Endothelial cell of umbilical vein (primary cell): ENCODE results near the gene CACNA2D3. TPM values are rescaled to one million over a fixed set of nuclear protein-coding genes. Genes with fewer than 3 reads are reported as not detected.

Source experiments
- BruUV-seq: library from RNA; stranded (reverse); fragments of 400-500 nt; replicated peaks from 2 replicates; lab custom pipeline; 2021; lab: Mats Ljungman, UMichigan
- CTCF ChIA-PET: fragments of 300-600, 350-600 bp; sonication (Branson Sonifier 250); formaldehyde crosslinking; loops from one replicate; lab custom pipeline; 2021; ENCODE audit warnings: antibody characterized with exemption, inconsistent platforms; lab: Charles Lee
- POLR2A ChIA-PET: fragments of 300-600, 350-600 bp; sonication (Branson Sonifier 250); formaldehyde crosslinking; loops from one replicate; lab custom pipeline; 2021; ENCODE audit warnings: antibody characterized with exemption, inconsistent platforms; lab: Charles Lee
- DNase-seq: peaks from one replicate; pipeline ENCODE4 v3.0.0-alpha.2; 2011; ENCODE audit warnings: low read depth, low spot score
- FAIRE-seq: peaks from 2 replicates; lab custom pipeline; 2011; peaks lifted over from hg19 to GRCh38; lab: Jason Lieb, UNC
- H2AFZ ChIP-seq: 2 replicates; pipeline ENCODE4 v1.6.0; 2012; ENCODE audit warnings: low read depth, low read length, control low read depth, inconsistent platforms
- H3K27ac ChIP-seq: 2 replicates; pipeline ENCODE4 v1.5.1; 2011; ENCODE audit warnings: low read depth, mild to moderate bottlenecking, control low read depth, low read length, moderate library complexity; ENCODE audit not compliant: insufficient read depth
- H3K27me3 ChIP-seq, 2 experiments: 2 replicates each; pipeline versions ENCODE4 v1.6.0 to v1.6.1; 2011; ENCODE audit warnings: low read length in 2 of 2, mixed read lengths in 1 of 2; ENCODE audit not compliant: control insufficient read depth in 2 of 2, insufficient read depth in 2 of 2
- H3K36me3 ChIP-seq, 2 experiments: 2 replicates in 1 of 2; 3 replicates in 1 of 2; pipeline ENCODE4 v1.5.1; 2011; ENCODE audit warnings: low read length in 2 of 2, mild to moderate bottlenecking in 1 of 2, moderate library complexity in 1 of 2; ENCODE audit not compliant: control insufficient read depth in 2 of 2, insufficient read depth in 2 of 2; ENCODE audit errors: extremely low read depth in 1 of 2
- H3K4me1 ChIP-seq: 3 replicates; pipeline ENCODE4 v1.5.1; 2011; ENCODE audit warnings: mild to moderate bottlenecking, low read length; ENCODE audit not compliant: control insufficient read depth, insufficient read depth; ENCODE audit errors: extremely low read depth
- H3K4me2 ChIP-seq: 2 replicates; pipeline ENCODE4 v1.6.1; 2011; ENCODE audit warnings: low read length, control low read depth, mixed read lengths; ENCODE audit not compliant: insufficient read depth
- H3K4me3 ChIP-seq, 3 experiments: fragments of 200-600 bp in 1 of 3; sonication (generic), shearing (Covaris generic) in 1 of 3; replicated peaks in 1 of 3; 2 replicates each; pipeline ENCODE4 v1.5.1; 2011 to 2016; ENCODE audit warnings: control low read depth in 3 of 3, low read length in 3 of 3, mild to moderate bottlenecking in 2 of 3, inconsistent platforms in 1 of 3, low read depth in 1 of 3, moderate library complexity in 1 of 3; ENCODE audit not compliant: insufficient read depth in 1 of 3
- H3K79me2 ChIP-seq: 2 replicates; pipeline ENCODE4 v1.6.0; 2012; ENCODE audit warnings: low read length, inconsistent platforms; ENCODE audit not compliant: control insufficient read depth, insufficient read depth
- H3K9ac ChIP-seq: replicated peaks from 2 replicates; pipeline ENCODE3; 2011; ENCODE audit warnings: low read length, control low read depth; ENCODE audit not compliant: insufficient read depth; ENCODE audit errors: extremely low read depth
- H3K9me1 ChIP-seq: replicated peaks from 3 replicates; pipeline ENCODE4 v1.6.0; 2011; ENCODE audit warnings: mild to moderate bottlenecking, low read length; ENCODE audit not compliant: control insufficient read depth, insufficient read depth; ENCODE audit errors: extremely low read depth
- H3K9me3 ChIP-seq: replicated peaks from 2 replicates; pipeline ENCODE4 v1.5.1; 2012; ENCODE audit warnings: low read length, inconsistent platforms; ENCODE audit not compliant: control insufficient read depth, insufficient read depth
- H4K20me1 ChIP-seq: replicated peaks from 2 replicates; pipeline ENCODE3; 2011; ENCODE audit warnings: mild to moderate bottlenecking, low read length; ENCODE audit not compliant: control insufficient read depth, insufficient read depth; ENCODE audit errors: extremely low read depth
- CTCF ChIP-seq, 2 donors: IDR thresholded peaks; 1 replicate in 1 of 2; 2 replicates in 1 of 2; pipeline ENCODE4 v1.5.1; 2011; ENCODE audit warnings: low read length in 2 of 2, mild to moderate bottlenecking in 2 of 2, moderate library complexity in 2 of 2, control low read depth in 1 of 2, inconsistent platforms in 1 of 2, low read depth in 1 of 2; ENCODE audit not compliant: insufficient read depth in 1 of 2; ENCODE audit errors: extremely low read depth in 1 of 2
- EZH2 ChIP-seq: IDR thresholded peaks from 2 replicates; pipeline ENCODE4 v1.6.1; 2012; ENCODE audit warnings: borderline replicate concordance, low read depth, mild to moderate bottlenecking, moderate library complexity, low read length, inconsistent platforms; ENCODE audit not compliant: severe bottlenecking
- FOS ChIP-seq: IDR thresholded peaks from 2 replicates; pipeline ENCODE4 v1.6.1; 2011; ENCODE audit warnings: mild to moderate bottlenecking, low read length, moderate library complexity, borderline replicate concordance; ENCODE audit not compliant: insufficient read depth
- GATA2 ChIP-seq: IDR thresholded peaks from 2 replicates; pipeline ENCODE4 v1.7.0; 2011; ENCODE audit warnings: low read depth, mild to moderate bottlenecking, moderate library complexity, mixed read lengths, low read length; ENCODE audit not compliant: insufficient read length, insufficient read depth
- JUN ChIP-seq: IDR thresholded peaks from 2 replicates; pipeline ENCODE4 v1.6.1; 2011; ENCODE audit warnings: borderline replicate concordance, low read depth; ENCODE audit not compliant: insufficient read length, insufficient read depth
- MAX ChIP-seq: IDR thresholded peaks from 2 replicates; pipeline ENCODE4 v1.6.1; 2011; ENCODE audit not compliant: insufficient read depth, insufficient read length
- MYC ChIP-seq: IDR thresholded peaks from one replicate; pipeline ENCODE4 v1.6.1; 2011; ENCODE audit warnings: mild to moderate bottlenecking, low read depth, low read length
- POLR2A ChIP-seq: IDR thresholded peaks from 2 replicates; pipeline ENCODE4 v1.6.1; 2012; ENCODE audit warnings: low read depth, mild to moderate bottlenecking, control low read depth, low read length
- POLR2AphosphoS5 ChIP-seq: IDR thresholded peaks from 2 replicates; pipeline ENCODE4 v1.6.1; 2012; ENCODE audit warnings: low read depth, mild to moderate bottlenecking, control low read depth, low read length, moderate library complexity; ENCODE audit not compliant: insufficient read depth
- dilution Hi-C: fragments of 300-500 bp; cut with MboI; formaldehyde crosslinking; loops from one replicate; pipeline ENCODE4 v1.15.0; 2019; ENCODE audit warnings: low sequenced_read_pairs; ENCODE audit not compliant: extremely low pct_ligation_motif_present
- intact Hi-C: fragments of 100-400 bp; cut with micrococcal nuclease; formaldehyde crosslinking; loops from one replicate; pipeline ENCODE4 v1.10.0; 2022
- polyA plus RNA-seq, 4 experiments: library from polyadenylated mRNA; depleted of rRNA in 3 of 4; stranded (reverse) in 3 of 4; unstranded in 1 of 4; fragments of >200 nt; gene quantifications; 2 replicates each; pipeline versions ENCODE4 v1.2.1 to v1.2.3, GENCODE V29; 2011 to 2012; ENCODE audit warnings: missing spikeins in 1 of 4
- total RNA-seq: library from RNA; stranded (reverse); gene quantifications from 2 replicates; pipeline ENCODE4 v1.2.3, GENCODE V29; 2021

The CACNA2D3 gene
- total and polyA plus RNA-seq, 2 donors (not counting 3 experiments of a cell fraction or from before 2014, with no cell fraction given): not detected

DNA sequence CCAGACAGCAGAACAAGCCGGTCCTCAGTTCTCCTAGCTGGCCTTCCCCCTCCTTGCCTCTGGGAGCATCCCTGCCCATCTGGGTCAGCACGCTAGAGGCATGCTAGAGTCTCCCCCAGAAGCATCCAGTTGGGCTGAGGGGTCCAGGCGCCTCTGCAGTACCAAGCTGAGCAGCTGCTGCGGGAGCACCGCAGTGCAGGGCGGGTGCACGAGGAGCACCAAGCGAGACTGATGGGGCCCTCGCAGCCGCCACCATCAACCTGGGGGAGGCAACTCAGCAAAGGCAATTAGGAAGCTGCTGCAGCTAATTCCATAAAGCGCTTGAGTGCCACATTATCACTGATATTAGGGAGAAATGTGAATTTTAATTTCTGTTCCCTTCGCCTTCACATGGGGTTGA, 12.4 kb downstream of the CACNA2D3 start:
- Histone ChIP-seq H3K4me1 (no peaks in the 10 kb centered on the region), H3K9ac (no peak overlapping the region), H3K36me3 (no peaks in the 10 kb centered on the region), H2AFZ (no peak overlapping the region), H3K9me3 (no peaks in the 10 kb centered on the region), H3K79me2 (no peaks in the 10 kb centered on the region), H3K4me2 (no peak overlapping the region), H3K4me3 (no peak overlapping the region), H3K9me1 (no peaks in the 10 kb centered on the region), H4K20me1 (no peaks in the 10 kb centered on the region), H3K27me3 (no peaks in the 10 kb centered on the region), H3K27ac (no peak overlapping the region)
- TF ChIP-seq POLR2A (no peak), CTCF (IDR thresholded peaks at IDR 0.05; ENCODE audit: extremely low read depth in 1 of 2, insufficient read depth in 1 of 2, low read depth in 1 of 2, low read length in 2 of 2) (no peak), MYC (no peak), GATA2 (no peak), MAX (no peak), EZH2 (no peak), POLR2AphosphoS5 (no peak), JUN (no peak), FOS (no peak)
- BruUV-seq: no TSS peak
- intact Hi-C loops: no loop called here
- POLR2A ChIA-PET: no interaction called here
- CTCF ChIA-PET: no interaction called here
- DNase-seq: no peak
- dilution Hi-C loops: no loop called here
- FAIRE-seq: no peak
